Endodermal cell (in vitro differentiated cells): ENCODE data around the gene PSMD5. TPM values are rescaled to one million over a fixed set of nuclear protein-coding genes. Genes with fewer than 3 reads are reported as not detected.

Experiments
- DNase-seq: peaks from one replicate; pipeline ENCODE4 v3.0.0-alpha.2; 2017
- H3K27ac ChIP-seq: 2 replicates; pipeline ENCODE4 v1.5.1; 2013; ENCODE audit warnings: mild to moderate bottlenecking, low read depth, low read length, moderate library complexity
- H3K27me3 ChIP-seq: 2 replicates; pipeline ENCODE4 v1.6.1; 2013; ENCODE audit warnings: mild to moderate bottlenecking, low read length, moderate library complexity; ENCODE audit not compliant: insufficient read depth, control insufficient read depth, poor library complexity, severe bottlenecking
- H3K36me3 ChIP-seq: 2 replicates; pipeline ENCODE4 v1.7.0; 2013; ENCODE audit warnings: mild to moderate bottlenecking, low read length, moderate library complexity; ENCODE audit not compliant: control insufficient read depth, insufficient read depth
- H3K4me1 ChIP-seq: one replicate; pipeline ENCODE4 v1.7.0; 2013; ENCODE audit warnings: low read length; ENCODE audit not compliant: control insufficient read depth, insufficient read depth
- H3K4me3 ChIP-seq: 2 replicates; pipeline ENCODE4 v1.5.1; 2013; ENCODE audit warnings: mild to moderate bottlenecking, low read length, moderate library complexity
- H3K9ac ChIP-seq: 2 replicates; pipeline ENCODE4 v1.6.1; 2013; ENCODE audit warnings: mild to moderate bottlenecking, low read length, moderate library complexity; ENCODE audit not compliant: poor library complexity, severe bottlenecking; ENCODE audit errors: extremely low read depth
- H3K9me3 ChIP-seq: 2 replicates; pipeline ENCODE4 v1.6.1; 2013; ENCODE audit warnings: mild to moderate bottlenecking, low read length, moderate library complexity; ENCODE audit not compliant: control insufficient read depth
- H3K27ac Mint-ChIP-seq: 2 replicates; pipeline ENCODE4 v1.8.0; 2020; ENCODE audit warnings: mixed read lengths
- H3K27me3 Mint-ChIP-seq: 2 replicates; pipeline ENCODE4 v1.8.0; 2021; ENCODE audit warnings: mild to moderate bottlenecking, mixed read lengths; ENCODE audit not compliant: insufficient read depth
- H3K36me3 Mint-ChIP-seq: 2 replicates; pipeline ENCODE4 v1.8.0; 2020; ENCODE audit warnings: low read depth, mixed read lengths
- H3K4me1 Mint-ChIP-seq: 2 replicates; pipeline ENCODE4 v1.8.0; 2020; ENCODE audit warnings: mixed read lengths
- H3K4me3 Mint-ChIP-seq: 2 replicates; pipeline ENCODE4 v1.8.0; 2020; ENCODE audit warnings: mild to moderate bottlenecking, moderate library complexity, mixed read lengths
- H3K9me3 Mint-ChIP-seq: 2 replicates; pipeline ENCODE4 v1.8.0; 2020; ENCODE audit warnings: mild to moderate bottlenecking, mixed read lengths
- CTCF ChIP-seq: fragments of 200-600 bp; sonication (generic); conservative IDR thresholded peaks from 2 replicates; pipeline ENCODE4 v1.5.0; 2021; ENCODE audit warnings: antibody characterized with exemption, mild to moderate bottlenecking
- WGBS, 2 experiments: methylation state at CpG; one replicate each; pipeline versions ENCODE4 v1.1.5 to v1.1.7; 2013; ENCODE audit warnings: missing lambda C conversion rate in 2 of 2, mixed read lengths in 1 of 2; ENCODE audit not compliant: insufficient coverage in 1 of 2, insufficient read length in 1 of 2; 5-methylcytosine and 5-hydroxymethylcytosine counted together
- total RNA-seq, 2 donors: library from RNA; stranded (reverse); fragmentation: NEBNext Ultra II Directional in 1 of 2; extraction: Animal tissue kit (Norgen Biotek cat#: 25700) in 1 of 2; gene quantifications; 2 replicates in 1 of 2; 3 replicates in 1 of 2; pipeline ENCODE4 v1.2.1, GENCODE V29; 2021

PSMD5 gene
- total RNA-seq, 2 donors from 2014 or later, result 21.8 to 52.7 TPM

- no peak overlapping the region for H3K9ac ChIP-seq
- H3K4me1 Mint-ChIP-seq, result peaks cover 15% of the 10 kb centered on the region
- no peaks in the 10 kb centered on the region for H3K36me3 ChIP-seq
These were observed 48.6 kb upstream of the PSMD5 start for GRCh38 chr9:120891245-120891883.

GRCh38 chr9:120890320-120891244 is 47.9 kb upstream of the PSMD5 start:
- H3K9me3 ChIP-seq, result no peaks in the 10 kb centered on the region
- no peak for TF ChIP-seq CTCF
- H3K27me3 ChIP-seq, result peaks cover 21% of the 10 kb centered on the region
- H3K9ac ChIP-seq, result no peak overlapping the region
- H3K4me1 ChIP-seq, result peaks cover 4% of the 10 kb centered on the region
- no peak for DNase-seq
- peaks cover 18% of the 10 kb centered on the region for H3K4me1 Mint-ChIP-seq
- H3K4me3 ChIP-seq, result no peak overlapping the region
- 77 to 84% methylated on average over 10 to 14 of the region's 14 CpGs for WGBS, 2 experiments
- H3K9me3 Mint-ChIP-seq, result no peaks in the 10 kb centered on the region
- peak overlapping the region; percentile 62 for H3K27ac Mint-ChIP-seq
- H3K4me3 Mint-ChIP-seq, result no peak overlapping the region
- peaks cover 24% of the 10 kb centered on the region for H3K27me3 Mint-ChIP-seq
- no peaks in the 10 kb centered on the region for H3K36me3 ChIP-seq
- no peak overlapping the region for H3K27ac ChIP-seq
- no peaks in the 10 kb centered on the region for H3K36me3 Mint-ChIP-seq

More at GRCh38 chr9:120891245-120891883, 48.6 kb upstream of the PSMD5 start:
- peaks cover 4% of the 10 kb centered on the region for H3K4me1 ChIP-seq
- 95 to 96% methylated on average over 8 to 10 of the region's 10 CpGs for WGBS, 2 experiments
- peaks cover 21% of the 10 kb centered on the region for H3K27me3 ChIP-seq
- no peak for TF ChIP-seq CTCF
- DNase-seq, result no peak
- Mint-ChIP-seq H3K27me3 (peaks cover 24% of the 10 kb centered on the region), H3K9me3 (no peaks in the 10 kb centered on the region), H3K36me3 (no peaks in the 10 kb centered on the region), H3K4me3 (no peak overlapping the region), H3K27ac (no peak overlapping the region)
- H3K4me3 ChIP-seq, result no peak overlapping the region
- no peaks in the 10 kb centered on the region for H3K9me3 ChIP-seq
- H3K27ac ChIP-seq, result no peak overlapping the region

GRCh38 chr9:120889606-120890271 is 47.0 kb upstream of the PSMD5 start:
- Mint-ChIP-seq H3K4me3 (no peak overlapping the region), H3K27me3 (peaks cover 17% of the 10 kb centered on the region), H3K27ac (no peak overlapping the region), H3K4me1 (peaks cover 21% of the 10 kb centered on the region), H3K9me3 (no peaks in the 10 kb centered on the region), H3K36me3 (no peaks in the 10 kb centered on the region)
- no peak overlapping the region for H3K27ac ChIP-seq
- TF ChIP-seq CTCF, result no peak
- H3K36me3 ChIP-seq, result no peaks in the 10 kb centered on the region
- WGBS, 2 experiments, result 96% methylated on average over 1 of the region's 1 CpG; no CpG with 5 or more reads in 1 of the 2 experiments
- H3K4me1 ChIP-seq, result peaks cover 4% of the 10 kb centered on the region
- H3K27me3 ChIP-seq, result peaks cover 13% of the 10 kb centered on the region
- no peak overlapping the region for H3K4me3 ChIP-seq
- H3K9ac ChIP-seq, result no peak overlapping the region
- no peaks in the 10 kb centered on the region for H3K9me3 ChIP-seq
- DNase-seq, result no peak
